Activated effector memory CD4-positive, alpha-beta T cell treated with anti-CD3 and anti-CD28 coated beads, Interleukin-2, amount 50 U/mL, for 16 hours (primary cell): ENCODE measurements around the gene PELO.
"Not testable (repeated sequence)": the region's sequence is repeated elsewhere in the genome, so short reads cannot be mapped to it uniquely, and the experiment has no call there.

ENCODE experiments used
- DNase-seq: peaks from one replicate; pipeline ENCODE4 v3.0.0-alpha.2; 2020

Gene PELO

GRCh38 chr5:52802974-52803336 is 15.2 kb downstream of the PELO start:
- no peak for DNase-seq

- no peak for DNase-seq
These were observed 16.7 kb downstream of the PELO start for GRCh38 chr5:52804387-52804791.

DNA sequence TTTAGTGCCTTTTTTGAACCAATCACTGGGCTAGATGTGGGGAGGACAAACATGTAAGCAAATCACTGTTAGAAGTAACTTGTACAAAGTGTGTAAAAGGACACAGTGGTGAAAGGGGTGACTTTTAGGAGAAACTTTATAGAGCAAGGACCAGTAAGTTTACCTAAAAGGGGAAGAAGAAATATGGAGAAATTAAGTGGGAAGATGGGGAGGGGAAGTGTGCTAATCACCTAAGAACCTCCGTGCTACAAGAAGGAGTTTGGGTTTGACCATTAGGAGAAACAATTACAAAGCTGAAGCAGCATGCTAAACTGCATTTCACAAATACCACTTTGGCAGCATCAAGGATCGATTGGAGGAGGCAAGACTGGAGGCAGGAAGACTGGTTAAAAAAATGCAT is 17.3 kb downstream of the PELO start:
- DNase-seq, result no peak

DNA sequence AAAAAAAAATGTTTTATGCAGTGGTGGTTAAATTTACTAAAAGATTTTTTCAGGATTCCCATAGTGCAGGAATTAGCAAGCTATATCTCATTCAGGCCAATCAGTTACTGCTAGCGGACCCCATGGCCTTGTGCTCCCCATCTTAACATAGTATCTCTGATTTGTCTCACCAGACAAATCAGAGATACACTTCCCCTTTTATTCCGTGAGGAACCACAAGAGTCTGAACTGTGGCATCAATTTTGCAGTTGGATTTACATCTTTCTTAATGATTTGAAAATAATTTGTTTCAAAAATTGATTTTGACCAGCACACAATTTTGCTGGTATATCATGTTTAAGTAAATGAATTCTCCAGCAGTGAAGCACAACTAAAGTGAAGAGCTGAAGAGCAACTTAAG is 17.9 kb downstream of the PELO start:
- DNase-seq, result no peak

DNA sequence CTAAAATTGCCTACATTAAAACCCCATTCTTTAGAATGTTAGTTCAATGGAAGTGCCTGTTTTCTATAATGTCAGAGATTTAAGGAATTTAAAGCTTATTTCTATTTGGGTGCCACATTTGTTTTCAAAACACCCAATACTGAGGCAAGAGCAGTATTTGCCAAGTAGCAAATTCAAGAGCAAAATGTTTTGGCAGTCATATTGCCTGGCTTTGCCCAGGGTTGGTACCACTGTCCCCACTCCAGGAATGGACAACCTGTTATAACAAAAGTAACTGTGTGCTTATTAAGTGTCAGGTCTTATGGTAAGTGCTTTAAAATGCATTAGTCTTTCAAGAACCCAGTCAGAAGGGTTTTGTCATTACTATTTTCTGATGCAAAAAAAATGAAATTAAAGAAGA is 19.3 kb downstream of the PELO start:
- DNase-seq, result no peak

GRCh38 chr5:52807723-52808122 is 20.0 kb downstream of the PELO start:
- DNase-seq, result no peak

- no peak for DNase-seq
These were observed 20.7 kb downstream of the PELO start for GRCh38 chr5:52808316-52808901.

GRCh38 chr5:52809884-52810283 is 22.2 kb downstream of the PELO start:
- no peak for DNase-seq

DNA sequence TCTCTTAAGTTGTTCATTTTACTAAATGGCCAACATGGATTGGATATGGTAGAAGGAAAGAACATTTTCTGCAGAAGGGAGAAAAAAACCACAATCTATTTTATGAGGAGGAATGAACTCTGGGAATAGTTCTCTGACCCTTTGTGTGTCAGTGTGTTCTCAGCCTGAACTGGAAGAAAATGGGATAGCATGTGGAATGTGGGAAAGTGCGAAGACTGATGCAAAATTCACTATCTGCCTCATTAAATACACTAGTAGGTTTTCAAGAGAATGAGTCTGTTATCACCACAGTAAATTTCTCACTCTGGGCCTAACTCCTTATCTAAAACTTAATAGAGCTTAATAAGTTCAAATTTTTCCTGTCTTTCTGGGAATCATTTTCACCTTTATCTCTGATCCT is 22.7 kb downstream of the PELO start:
- DNase-seq, result no peak

DNA sequence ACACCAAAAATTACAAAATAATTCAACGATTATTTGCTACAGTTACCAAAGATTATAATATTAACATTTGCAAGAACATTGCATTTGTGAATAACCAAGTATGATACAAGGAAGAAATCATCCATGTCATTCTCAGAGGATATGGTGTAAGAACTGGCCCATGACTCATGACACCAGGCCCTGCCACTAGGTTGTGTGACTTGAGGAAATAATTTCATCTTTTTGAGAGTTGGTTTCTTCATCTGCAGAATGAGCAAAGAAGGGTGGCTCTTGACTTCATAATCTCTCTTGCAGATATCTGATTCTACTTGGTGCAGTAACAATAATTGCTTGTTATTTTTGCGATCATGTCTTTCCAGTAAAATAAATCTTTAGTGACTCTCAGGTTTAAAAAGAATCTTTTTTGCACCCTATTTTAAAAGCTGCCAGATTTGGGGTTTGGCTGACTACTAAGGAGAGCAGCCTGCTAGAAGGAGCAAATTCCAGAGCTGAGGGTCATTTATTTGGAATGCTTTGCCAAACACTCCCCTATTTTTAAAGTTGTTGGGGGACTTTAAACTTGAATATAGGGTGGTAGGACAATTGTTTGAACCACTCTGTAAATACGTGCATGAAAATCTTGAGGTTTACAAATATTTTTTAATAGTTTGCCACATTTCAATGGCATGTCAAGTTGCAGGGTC is 23.5 kb downstream of the PELO start:
- no peak for DNase-seq

DNA sequence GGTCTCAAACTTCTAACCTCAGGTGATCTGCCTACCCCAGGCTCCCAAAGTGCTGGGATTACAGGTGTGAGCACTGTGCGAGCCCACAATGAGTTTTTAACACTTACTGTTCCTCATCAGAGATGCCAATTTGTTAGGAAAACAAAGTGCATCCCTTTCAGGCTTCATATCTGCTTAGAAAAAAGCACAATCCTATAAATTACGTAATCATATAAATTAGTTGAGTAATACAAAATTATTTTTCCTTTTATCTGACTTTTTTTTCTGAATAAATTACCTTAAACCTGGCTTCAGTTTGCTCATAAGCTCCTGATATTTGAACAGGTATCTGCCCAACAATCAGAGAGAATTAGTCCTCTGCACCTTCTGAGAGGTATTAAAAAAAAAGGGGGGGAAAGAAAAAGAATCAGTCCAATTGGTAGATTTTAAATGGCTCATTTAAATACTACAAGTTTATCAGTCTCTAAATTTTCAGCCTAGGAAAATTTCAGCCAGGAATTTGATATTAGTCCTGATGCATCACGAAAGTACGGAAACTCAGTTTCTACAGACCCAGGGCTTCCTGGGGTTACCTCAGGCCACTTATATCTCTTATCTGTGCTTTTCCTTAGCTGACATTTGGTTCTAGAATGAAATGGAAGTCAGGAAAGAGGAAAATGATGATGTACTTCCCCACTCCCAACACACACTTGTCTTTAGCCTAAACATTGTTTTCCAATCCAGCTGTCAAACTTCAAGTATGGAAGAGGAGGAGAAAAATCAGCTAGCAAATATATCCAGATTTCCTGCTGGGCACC is 26.8 kb downstream of the PELO start:
- DNase-seq, result no peak

GRCh38 chr5:52817818-52818217 is 30.1 kb downstream of the PELO start:
- no peak for DNase-seq

DNA sequence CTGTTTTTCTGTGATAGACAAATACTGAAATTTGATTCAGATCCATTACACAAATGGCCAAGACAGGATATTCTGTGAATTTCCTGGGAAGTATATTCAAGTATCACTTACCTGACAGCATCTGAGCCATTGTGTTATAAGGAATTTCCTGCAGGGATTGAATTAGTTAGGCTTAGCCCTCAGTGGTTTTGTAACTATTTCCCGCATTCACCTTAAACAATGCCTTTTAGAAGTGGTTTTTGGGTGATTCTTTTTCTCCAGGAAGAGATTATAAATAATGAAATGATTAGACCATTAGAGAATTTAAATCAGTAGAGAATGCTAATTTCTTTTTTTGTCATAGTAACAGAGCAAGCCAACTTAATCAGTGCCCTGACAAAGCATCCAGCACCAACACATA is 30.6 kb downstream of the PELO start:
- DNase-seq, result no peak

GRCh38 chr5:52818807-52819206 is 31.1 kb downstream of the PELO start:
- DNase-seq, result not testable (repeated sequence)

DNA sequence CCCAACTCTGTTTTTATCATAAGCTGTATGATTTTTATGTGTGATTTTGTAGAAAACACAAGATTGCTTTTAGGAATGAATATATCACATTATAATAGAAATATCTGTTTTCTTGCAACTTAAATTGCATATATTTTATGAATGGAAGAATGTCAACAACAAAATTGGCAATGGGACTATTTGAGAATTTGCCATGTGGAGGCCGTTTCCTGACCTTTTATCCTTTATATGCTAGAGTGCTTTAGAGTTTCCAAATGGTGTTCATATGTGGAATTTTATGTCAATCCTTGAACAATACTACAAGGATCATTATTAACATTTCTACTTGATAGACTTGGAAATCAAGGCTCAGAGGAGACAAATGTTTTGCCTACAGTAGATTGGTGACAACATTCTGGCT is 34.2 kb downstream of the PELO start:
- DNase-seq, result no peak

GRCh38 chr5:52822437-52822836 is 34.7 kb downstream of the PELO start:
- no peak for DNase-seq

GRCh38 chr5:52824827-52825226 is 37.1 kb downstream of the PELO start:
- no peak for DNase-seq

DNA sequence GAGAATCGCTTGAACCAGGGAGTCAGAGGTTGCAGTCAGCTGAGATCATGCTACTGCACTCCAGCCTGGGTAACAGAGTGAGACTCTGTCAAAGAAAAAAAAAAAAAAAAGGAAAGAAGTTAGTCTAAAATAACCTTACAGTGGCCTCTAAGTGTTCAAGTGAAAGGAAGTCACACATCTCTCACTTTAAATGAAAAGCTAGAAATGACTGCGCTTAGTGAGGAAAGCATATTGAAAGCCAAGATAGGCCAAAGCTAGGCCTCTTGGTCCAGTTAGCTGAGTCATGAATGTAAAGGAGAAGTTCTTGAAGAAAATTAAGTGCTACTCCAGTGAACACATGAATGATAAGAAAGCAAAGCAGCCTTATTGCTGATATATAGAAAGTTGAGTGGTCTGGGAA is 38.1 kb downstream of the PELO start:
- no peak for DNase-seq

DNA sequence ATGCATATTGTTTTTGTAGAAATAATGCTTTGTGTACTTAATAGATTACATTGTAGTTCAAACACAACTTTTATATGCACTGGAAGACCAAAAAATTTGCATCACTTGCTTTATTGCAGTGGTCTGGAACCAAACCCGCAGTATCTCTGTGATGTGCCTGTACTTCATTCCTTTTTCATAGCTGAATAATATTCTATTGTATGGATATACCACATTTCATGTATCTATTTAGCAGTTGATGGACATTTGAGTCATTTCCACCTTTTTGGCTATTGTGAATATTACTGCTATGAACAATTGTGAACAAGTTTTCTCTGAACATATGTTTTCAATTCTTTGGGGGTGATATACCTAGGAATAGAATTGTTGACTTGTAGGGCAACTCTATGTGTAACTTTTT is 40.1 kb downstream of the PELO start:
- no peak for DNase-seq

- no peak for DNase-seq
These were observed 41.9 kb downstream of the PELO start for GRCh38 chr5:52829664-52830063.

- no peak for DNase-seq
These were observed 42.9 kb downstream of the PELO start for GRCh38 chr5:52830650-52831049.

DNA sequence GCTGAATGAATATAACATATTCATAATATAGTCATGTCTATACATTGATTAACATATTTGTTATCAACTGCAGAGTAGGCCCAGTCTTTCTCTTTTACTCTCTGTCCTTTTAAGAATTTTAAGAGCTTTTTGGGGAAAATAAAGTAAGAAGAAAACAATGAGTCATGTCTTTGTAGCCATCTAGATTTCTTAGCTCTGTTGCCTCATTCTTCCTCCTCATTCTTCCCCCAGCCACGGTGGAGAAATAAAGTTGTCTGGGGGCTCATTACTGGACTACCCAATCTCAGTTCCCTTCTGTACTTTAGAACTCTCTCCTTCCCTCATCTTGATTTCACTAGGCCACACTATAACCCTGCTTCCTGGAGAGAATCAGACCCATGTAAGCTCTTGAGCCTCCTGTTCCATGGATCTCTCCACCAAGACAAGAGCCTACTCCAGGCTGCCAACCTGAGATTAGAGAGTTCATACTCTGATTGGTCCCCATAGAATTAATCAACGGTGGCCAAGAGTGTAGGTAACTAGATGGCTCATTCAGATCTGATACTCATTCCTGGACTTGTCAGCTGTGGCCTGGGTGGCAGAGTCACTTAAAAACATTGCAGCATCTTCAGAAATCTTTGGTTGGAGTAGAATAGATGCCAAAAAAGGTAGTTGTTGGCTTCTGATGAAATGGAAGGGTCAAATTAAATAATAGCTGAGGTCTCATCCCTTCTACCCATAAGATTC is 44.2 kb downstream of the PELO start:
- no peak for DNase-seq

DNA sequence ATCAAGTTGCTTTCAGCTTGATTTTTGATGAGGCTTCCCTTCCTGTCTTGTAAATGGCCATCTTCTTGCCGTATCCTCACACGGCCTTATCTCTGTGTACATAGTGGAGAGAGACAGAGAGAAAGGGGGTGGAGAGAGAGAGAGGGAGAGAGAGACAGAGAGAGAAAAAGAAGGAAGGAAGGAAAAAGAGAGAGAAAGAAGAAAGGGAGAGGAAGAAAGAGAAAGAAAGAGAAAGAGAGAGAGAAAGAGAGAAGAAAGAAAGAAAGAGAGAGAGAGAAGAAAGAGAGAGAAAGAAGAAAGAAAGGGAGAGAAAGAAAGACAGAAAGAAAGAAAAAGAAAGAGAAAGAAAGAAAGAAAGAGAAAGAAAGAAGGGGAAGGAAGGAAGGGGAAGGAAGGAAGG is 46.6 kb downstream of the PELO start:
- no peak for DNase-seq

DNA sequence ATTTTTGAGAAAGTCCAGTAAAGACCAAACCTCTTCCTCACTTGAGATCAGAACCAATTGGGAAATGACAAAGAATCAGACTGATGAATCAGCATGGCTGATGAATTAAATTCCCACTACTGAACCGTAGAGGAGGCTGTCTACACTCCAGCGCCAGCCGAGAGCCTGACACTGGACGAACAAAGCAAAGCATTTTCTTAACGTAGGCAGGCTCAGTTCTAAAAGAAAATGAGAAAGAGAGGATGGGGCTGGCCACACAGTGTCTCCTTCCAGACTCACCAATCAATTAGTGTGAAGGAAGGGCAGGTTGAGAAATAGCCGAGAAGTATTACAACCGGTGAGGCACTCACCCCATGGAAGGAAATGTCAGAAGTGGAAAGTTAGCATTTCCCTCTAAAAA is 49.4 kb downstream of the PELO start:
- no peak for DNase-seq
